Pancreas (tissue), 10 donors: ENCODE measurements around the gene RREB1. TPM values are rescaled to one million over a fixed set of nuclear protein-coding genes. Genes with fewer than 3 reads are reported as not detected.

ENCODE experiments used
- ATAC-seq, 4 donors: fragments of 200-7000 bp; cut with Tn5 transposase; one replicate each; pipeline versions ENCODE4 v1.8.0 to v1.9.1; 2020; ENCODE audit warnings: mild to moderate bottlenecking in 4 of 4, moderate library complexity in 4 of 4
- DNase-seq, 6 donors: peaks; one replicate each; pipeline ENCODE4 v3.0.0-alpha.2; 2020
- FAIRE-seq: peaks from 2 replicates; lab custom pipeline; 2012; peaks lifted over from hg19 to GRCh38; lab: Jason Lieb, UNC
- H3K27ac ChIP-seq, 4 donors: fragments of 200-600 bp; sonication (generic); 1 replicate in 3 of 4; 2 replicates in 1 of 4; pipeline versions ENCODE4 v1.5.0 to v1.8.0; 2020
- H3K27me3 ChIP-seq, 4 donors: fragments of 200-600 bp; one replicate each; pipeline ENCODE4 v1.8.0; 2021
- H3K36me3 ChIP-seq, 3 donors: fragments of 200-600 bp; sonication (generic) in 1 of 3; one replicate each; pipeline versions ENCODE4 v1.5.0 to v1.8.0; 2020 to 2021
- H3K4me1 ChIP-seq, 3 donors: fragments of 200-600 bp; one replicate each; pipeline ENCODE4 v1.8.0; 2021
- H3K4me3 ChIP-seq, 4 donors: fragments of 200-600 bp; sonication (generic) in 2 of 4; one replicate each; pipeline versions ENCODE4 v1.5.0 to v1.8.0; 2020 to 2021
- H3K9me3 ChIP-seq, 4 donors: fragments of 200-600 bp; one replicate each; pipeline ENCODE4 v1.8.0; 2021
- WGBS, 2 donors: extraction: QIAGEN DNeasy Blood & Tissue Kit; methylation state at CpG; one replicate each; pipeline ENCODE4 v1.1.7; 2013; 5-methylcytosine and 5-hydroxymethylcytosine counted together
- intact Hi-C, 3 donors: fragments of 100-400 bp; cut with DNase I; formaldehyde crosslinking; loops; one replicate each; pipeline versions ENCODE4 v1.11.1 to v1.14.2; 2022
- polyA plus RNA-seq, 2 donors: library from polyadenylated mRNA; stranded (reverse); fragments of 200-250 nt; gene quantifications; one replicate each; pipeline ENCODE4 v1.2.3, GENCODE V29; 2013
- total RNA-seq, 6 donors: library from RNA; stranded (reverse); fragmentation: NEBNext Ultra II Directional in 4 of 6; extraction: Animal tissue kit (Norgen Biotek cat#: 25700) in 4 of 6; gene quantifications; one replicate each; pipeline versions ENCODE4 v1.2.1 to v1.2.4, GENCODE V29; 2021 to 2023
- TF ChIP-seq, protein P1 (sequence below), 4 donors: fragments of 200-600 bp; sonication (generic) in 3 of 4; IDR thresholded peaks; one replicate each; pipeline versions ENCODE4 v1.5.0 to v1.8.0; 2021; ENCODE audit warnings: antibody characterized with exemption in 4 of 4
- donor health status: healthy with polysubstance abuse.
- donor health status: DM: no; HTN: no; CAD: no; lungs with moderate emphysema.
- donor health status: DM: no; HTN: no; CAD: no.
- donor health status: control.
- donor health status: control.
- donor health status: Bipolar disorder and iron deficiency.
- donor health status: DM: yes; HTN: yes; CAD: no.
- donor health status: DM: no; HTN: no; CAD: no.
- donor health status: DM: no; HTN: no; CAD: no.
- donor health status: DM: yes; HTN: yes; CAD: no.

The RREB1 gene
- total and polyA plus RNA-seq, 8 donors = 8.9 to 45.3 (median 29.1) TPM

DNA sequence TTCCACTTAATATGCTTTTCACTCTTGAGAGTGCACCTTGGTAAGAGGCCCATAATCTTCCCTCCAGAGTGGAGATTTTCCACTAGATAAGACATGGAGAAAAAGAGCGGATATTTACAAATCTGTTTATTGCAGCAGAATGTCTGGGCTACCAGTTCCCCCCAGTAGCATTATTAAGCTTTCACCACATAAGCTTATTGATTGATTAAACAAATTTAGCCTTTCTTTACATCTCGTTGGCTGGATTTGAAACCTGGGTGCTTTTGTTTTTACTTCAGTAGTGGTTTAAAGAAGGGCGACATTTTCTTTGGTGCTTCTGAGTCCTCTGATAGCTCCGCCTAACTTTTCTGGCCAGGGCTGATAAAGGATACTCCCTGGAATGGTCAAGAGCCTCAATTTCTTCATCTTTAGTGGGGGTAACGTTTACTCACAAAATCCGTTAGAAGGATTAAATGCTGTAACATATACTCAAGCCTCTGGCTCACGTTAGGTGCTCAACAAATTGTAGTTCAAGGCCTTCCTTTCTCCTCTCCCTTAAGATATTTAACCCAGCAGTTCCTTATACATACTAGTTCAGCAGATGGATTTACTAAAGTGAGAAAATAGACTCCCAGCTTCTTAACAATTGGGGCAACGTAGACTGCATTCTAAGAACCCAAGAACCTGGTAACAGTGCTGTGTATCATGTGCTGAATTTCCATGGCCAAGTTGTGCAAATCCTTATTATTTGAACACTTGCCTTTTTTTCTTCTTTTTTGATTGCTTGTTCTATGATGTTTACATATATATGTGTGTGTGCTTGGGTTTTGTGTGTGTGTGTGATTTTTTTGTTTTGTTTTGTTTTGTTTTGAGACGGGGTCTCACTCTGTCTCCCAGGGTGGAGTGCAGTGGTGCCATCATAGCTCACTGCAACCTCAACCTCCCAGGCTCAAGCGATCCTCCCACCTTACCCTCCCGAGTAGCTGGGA, 91.4 kb downstream of the RREB1 start:
- Histone ChIP-seq H3K27me3 (no peaks in the 10 kb centered on the region), H3K36me3 (no peaks in the 10 kb centered on the region), H3K4me1 (peaks cover 21 to 61% (median 40%) of the 10 kb centered on the region in 3 donors), H3K9me3 (no peaks in the 10 kb centered on the region), H3K4me3 (no peak overlapping the region), H3K27ac (peak overlapping the region in 2 of 4 donors; percentile 13 to 25)
- no peak for FAIRE-seq
- WGBS, 2 donors = 75 to 76% methylated on average over 11 of the region's 11 CpGs
- no peak for DNase-seq
- ATAC-seq = no peak
- intact Hi-C loops = no loop called here
- TF ChIP-seq, protein P1, sequence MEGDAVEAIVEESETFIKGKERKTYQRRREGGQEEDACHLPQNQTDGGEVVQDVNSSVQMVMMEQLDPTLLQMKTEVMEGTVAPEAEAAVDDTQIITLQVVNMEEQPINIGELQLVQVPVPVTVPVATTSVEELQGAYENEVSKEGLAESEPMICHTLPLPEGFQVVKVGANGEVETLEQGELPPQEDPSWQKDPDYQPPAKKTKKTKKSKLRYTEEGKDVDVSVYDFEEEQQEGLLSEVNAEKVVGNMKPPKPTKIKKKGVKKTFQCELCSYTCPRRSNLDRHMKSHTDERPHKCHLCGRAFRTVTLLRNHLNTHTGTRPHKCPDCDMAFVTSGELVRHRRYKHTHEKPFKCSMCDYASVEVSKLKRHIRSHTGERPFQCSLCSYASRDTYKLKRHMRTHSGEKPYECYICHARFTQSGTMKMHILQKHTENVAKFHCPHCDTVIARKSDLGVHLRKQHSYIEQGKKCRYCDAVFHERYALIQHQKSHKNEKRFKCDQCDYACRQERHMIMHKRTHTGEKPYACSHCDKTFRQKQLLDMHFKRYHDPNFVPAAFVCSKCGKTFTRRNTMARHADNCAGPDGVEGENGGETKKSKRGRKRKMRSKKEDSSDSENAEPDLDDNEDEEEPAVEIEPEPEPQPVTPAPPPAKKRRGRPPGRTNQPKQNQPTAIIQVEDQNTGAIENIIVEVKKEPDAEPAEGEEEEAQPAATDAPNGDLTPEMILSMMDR (IDR thresholded peaks at IDR 0.05) = no peak

DNA sequence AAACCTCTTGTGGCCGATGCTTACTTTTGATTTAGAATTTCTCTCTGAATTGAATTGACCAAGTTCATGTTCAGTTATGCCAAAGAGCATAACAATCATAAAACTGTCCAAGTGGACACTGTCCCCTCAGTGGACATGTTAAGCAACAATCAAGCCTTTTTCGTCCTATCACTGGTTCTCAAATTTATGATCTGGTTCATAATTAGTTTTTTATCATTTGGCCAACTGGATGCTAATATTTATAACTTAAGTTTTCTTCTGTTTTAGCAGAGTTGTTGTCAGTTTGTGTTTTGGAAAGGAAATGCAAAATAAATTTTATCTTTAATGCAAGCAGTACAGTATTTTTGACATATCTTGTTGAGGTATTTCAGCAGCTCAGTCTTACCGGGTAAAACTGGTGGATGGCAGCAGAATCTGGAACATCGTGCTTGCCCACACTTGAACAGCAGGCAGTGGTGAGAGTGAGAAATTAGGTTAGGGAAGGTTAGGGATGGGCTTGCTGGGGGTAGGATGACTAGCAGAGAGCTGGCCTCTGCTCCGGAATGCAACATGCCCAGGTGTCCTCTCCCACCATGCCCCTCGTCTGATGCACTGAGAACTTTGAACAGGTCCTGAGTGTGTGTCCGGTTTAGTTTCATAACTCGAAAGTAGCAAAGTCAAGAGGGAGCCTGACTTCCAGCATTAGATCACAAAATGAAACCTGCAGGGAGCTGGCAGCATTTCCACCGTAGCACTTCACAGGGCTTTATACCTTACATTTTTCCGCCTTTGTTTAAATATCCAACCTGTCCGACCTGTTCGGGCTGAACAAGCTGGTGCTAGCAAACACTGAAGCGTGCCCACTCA, 93.1 kb downstream of the RREB1 start:
- Histone ChIP-seq H3K4me3 (peak overlapping the region in 1 of 4 donors; percentile 25), H3K36me3 (no peaks in the 10 kb centered on the region), H3K27me3 (no peaks in the 10 kb centered on the region), H3K27ac (peak overlapping the region; percentile 22 to 88 (median 76)), H3K9me3 (no peaks in the 10 kb centered on the region), H3K4me1 (peaks cover 14 to 44% (median 26%) of the 10 kb centered on the region in 3 donors)
- WGBS, 2 donors = 19 to 24% methylated on average over 13 of the region's 13 CpGs
- intact Hi-C loops = no loop called here
- FAIRE-seq (no peak), ATAC-seq (peak; percentile 85 to 94 (median 87)), DNase-seq (peak in 5 of 6 donors; percentile 57 to 86 (median 77))
- TF ChIP-seq, protein P1 (IDR thresholded peaks at IDR 0.05) = no peak

DNA sequence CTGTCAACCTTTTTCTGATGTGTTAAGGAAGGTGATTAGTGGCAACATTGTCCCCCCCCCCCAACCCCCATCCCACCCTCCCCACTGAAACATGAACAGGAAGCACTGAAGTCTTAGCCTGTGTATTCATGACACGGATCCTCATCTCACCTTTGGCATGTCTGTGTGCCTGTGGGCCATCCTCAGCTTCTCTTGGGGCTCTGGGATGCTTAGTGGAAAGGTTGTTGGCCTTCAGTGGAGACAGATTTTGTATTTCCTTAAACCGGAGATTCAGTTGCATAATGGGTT, 93.6 kb downstream of the RREB1 start:
- Histone ChIP-seq H3K4me1 (peaks cover 14 to 38% (median 26%) of the 10 kb centered on the region in 3 donors), H3K9me3 (no peaks in the 10 kb centered on the region)

GRCh38 chr6:7201732-7202541, 94.2 kb downstream of the RREB1 start:
- 80 to 85% methylated on average over 16 of the region's 16 CpGs for WGBS, 2 donors
- peaks cover 14 to 35% (median 29%) of the 10 kb centered on the region in 3 donors for H3K4me1 ChIP-seq
- H3K36me3 ChIP-seq = no peaks in the 10 kb centered on the region
- intact Hi-C loops = no loop called here
- ATAC-seq (peak in 2 of 4 donors; percentile 47 to 58), DNase-seq (peak in 1 of 6 donors; percentile 66), FAIRE-seq (no peak)
- H3K9me3 ChIP-seq = no peaks in the 10 kb centered on the region
- peak overlapping the region; percentile 9 to 88 (median 72) for H3K27ac ChIP-seq
- no peaks in the 10 kb centered on the region for H3K27me3 ChIP-seq
- TF ChIP-seq, protein P1 (IDR thresholded peaks at IDR 0.05) = no peak
- H3K4me3 ChIP-seq = peak overlapping the region in 1 of 4 donors; percentile 11

More for the DNA sequence above, 93.6 kb downstream of the RREB1 start:
- Histone ChIP-seq H3K36me3 (no peaks in the 10 kb centered on the region), H3K27ac (peak overlapping the region; percentile 9 to 88 (median 72)), H3K27me3 (no peaks in the 10 kb centered on the region), H3K4me3 (peak overlapping the region in 1 of 4 donors; percentile 25)
- 6 to 30% methylated on average over 2 of the region's 2 CpGs for WGBS, 2 donors
- DNase-seq = no peak
- TF ChIP-seq, protein P1 (IDR thresholded peaks at IDR 0.05) = no peak
- intact Hi-C loops = no loop called here
- FAIRE-seq = no peak
- ATAC-seq = peak in 2 of 4 donors; percentile 41 to 58
